HG03045 (cell line): ENCODE results near the gene GRK4.
"Not testable (repeated sequence)": the region's sequence is repeated elsewhere in the genome, so short reads cannot be mapped to it uniquely, and the experiment has no call there.

Experiments
- ATAC-seq: cut with Tn5 transposase; IDR thresholded peaks from one replicate; pipeline ENCODE4 v1.9.1; 2021; ENCODE audit warnings: mild to moderate bottlenecking, moderate library complexity; ENCODE audit not compliant: unreplicated experiment

Gene GRK4

GRCh38 chr4:2963175-2963965, at the start of gene GRK4, which contains the start of gene NOP14:
TSS of gene GRK4 (plus strand) at chr4:2963571. CDS start at chr4:2964071, 500 bp downstream.
TSS of gene NOP14 (minus strand) at chr4:2963406. CDS start at chr4:2963319, 87 bp downstream.
- peak; percentile 92 for ATAC-seq

- no peak for ATAC-seq
Observed at GRCh38 chr4:2914256-2915126, 48.9 kb upstream of the GRK4 start.

DNA sequence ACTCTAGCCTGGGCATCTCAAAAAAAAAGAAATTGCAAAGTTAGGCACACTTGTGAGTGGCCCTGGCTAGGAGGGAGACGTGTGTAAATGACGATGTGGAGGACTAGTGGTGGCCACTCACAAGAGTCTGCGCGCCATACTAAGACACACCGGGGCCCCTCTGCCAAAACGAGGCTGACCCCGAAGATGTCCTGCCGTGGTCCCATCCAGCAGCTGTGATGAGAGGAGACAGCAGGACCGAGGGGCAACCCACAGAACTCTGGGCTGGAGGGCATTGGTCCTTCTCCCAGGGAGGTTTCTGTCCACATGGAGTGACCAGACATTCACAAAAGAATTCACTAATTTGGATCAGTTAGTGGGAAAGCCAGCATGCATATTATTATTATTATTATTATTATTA, 47.6 kb upstream of the GRK4 start:
- ATAC-seq: no peak

DNA sequence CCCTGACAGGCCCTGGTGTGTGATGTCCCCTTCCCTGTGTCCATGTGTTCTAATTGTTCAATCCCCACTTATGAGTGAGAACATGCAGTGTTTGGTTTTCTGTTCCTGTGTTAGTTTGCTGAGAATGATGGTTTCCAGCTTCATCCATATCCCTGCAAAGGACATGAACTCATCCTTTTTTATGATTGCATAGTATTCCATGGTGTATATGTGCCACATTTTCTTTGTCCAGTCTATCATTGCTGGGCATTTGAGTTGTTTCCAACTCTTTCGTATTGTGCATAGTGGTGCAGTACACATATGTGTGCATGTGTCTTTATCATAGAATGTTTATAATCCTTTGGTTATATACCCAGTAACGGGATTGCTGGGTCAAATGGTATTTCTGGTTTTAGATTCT, 46.7 kb upstream of the GRK4 start:
- ATAC-seq: not testable (repeated sequence)

DNA sequence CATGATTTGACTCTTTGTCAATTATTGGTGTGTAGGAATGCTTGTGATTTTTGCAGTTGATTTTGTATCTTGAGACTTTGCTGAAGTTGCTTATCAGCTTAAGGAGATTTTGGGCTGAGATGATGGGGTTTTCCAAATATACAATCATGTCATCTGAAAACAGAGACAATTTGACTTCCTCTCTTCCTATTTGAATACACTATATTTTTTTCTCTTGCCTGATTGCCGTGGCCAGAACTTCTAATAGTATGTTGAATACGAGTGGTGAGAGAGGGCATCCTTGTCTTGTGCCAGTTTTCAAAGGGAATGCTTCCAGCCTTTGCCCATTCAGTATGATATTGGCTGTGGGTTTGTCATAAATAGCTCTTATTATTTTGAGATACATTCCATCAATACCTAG, 45.1 kb upstream of the GRK4 start:
- not testable (repeated sequence) for ATAC-seq

DNA sequence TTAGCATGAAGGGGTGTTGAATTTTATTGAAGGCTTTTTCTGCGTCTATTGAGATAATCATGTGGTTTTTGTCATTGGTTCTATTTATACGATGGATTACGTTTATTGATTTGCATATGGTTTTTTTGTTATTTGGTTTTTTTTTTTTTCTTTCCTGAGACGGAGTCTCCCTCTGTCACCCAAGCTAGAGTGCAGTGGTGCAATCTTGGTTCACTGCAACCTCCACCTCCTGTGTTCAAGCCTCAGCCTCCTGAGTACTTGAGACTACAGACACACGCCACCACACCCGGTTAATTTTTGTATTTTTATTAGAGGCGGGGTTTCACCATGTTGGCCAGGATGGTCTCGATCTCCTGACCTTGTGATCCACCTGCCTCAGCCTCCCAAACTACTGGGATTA, 44.7 kb upstream of the GRK4 start:
- not testable (repeated sequence) for ATAC-seq

DNA sequence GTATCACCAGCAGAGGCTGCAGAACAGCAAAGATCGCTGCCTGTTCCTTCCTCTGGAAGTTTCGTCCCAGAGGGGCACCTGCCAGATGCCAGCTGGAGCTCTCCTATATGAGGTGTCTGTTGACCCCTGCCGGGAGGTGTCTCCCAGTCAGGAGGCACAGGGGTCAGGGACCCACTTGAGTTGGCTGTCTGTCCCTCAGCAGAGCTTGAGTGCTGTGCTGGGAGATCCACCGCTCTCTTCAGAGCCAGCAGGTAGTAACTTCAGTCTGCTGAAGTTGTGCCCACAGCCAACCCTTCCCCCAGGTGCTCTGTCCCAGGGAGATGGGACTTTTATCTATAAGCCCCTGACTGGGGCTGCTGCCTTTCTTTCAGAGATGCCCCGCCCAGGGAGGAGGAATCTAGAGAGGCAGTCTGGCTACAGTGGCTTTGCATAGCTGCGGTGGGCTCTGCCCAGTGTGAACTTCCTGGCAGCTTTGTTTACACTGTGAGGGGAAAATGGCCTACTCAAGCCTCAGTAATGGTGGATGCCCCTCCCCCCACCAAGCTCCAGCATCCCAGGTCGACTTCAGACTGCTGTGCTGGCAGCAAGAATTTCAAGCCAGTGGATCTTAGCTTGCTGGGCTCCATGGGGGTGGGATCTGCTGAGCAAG, 40.8 kb upstream of the GRK4 start:
- ATAC-seq: not testable (repeated sequence)

- no peak for ATAC-seq
Observed at GRCh38 chr4:2923141-2923551, 40.2 kb upstream of the GRK4 start.

DNA sequence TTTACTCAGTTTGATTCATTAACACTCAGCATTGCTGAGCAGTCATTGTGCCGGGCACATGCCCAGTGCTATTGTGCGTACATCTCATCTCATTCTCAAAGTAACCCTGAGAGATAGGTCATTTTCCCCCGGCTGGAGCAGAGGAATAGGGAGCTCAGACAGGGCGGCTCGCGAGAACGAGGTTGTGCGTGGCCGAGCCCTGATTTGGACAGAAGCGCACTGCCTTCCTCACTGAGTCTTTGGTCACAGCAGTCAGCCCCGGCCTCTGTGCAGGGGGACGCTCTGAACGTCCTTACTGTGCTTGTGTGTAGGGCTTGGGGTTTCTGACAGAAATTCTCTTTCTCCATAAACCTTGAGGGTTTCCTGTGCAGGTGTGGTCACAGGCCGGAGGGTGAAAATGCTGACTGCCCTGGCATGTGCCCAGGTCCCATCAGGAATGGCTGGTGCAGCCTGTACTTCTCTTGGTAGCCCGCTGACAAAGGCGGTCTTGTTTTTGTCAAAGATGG, 39.6 kb upstream of the GRK4 start:
- ATAC-seq: no peak

DNA sequence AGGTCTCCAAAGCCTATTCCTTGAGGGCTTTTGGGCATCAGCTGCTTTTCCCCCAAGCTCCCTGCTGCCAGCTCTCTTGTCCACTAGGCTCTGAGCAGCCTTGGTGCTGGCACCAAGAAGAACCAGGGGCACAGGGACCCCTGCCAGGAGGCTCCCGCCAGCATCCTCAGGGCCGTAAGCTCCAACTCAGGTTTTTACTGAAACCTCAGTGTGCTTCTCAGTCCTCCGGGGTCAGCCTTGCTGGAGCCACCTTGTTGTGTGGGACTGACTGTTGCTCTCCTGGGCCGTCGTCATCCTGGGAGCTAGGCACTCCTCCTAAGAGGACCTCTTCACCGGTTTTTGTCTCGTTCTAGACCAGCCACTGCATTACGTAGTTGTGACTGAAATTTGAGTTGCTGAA, 39.1 kb upstream of the GRK4 start:
- ATAC-seq: no peak

- no peak for ATAC-seq
Observed at GRCh38 chr4:2924765-2925301, 38.5 kb upstream of the GRK4 start.

DNA sequence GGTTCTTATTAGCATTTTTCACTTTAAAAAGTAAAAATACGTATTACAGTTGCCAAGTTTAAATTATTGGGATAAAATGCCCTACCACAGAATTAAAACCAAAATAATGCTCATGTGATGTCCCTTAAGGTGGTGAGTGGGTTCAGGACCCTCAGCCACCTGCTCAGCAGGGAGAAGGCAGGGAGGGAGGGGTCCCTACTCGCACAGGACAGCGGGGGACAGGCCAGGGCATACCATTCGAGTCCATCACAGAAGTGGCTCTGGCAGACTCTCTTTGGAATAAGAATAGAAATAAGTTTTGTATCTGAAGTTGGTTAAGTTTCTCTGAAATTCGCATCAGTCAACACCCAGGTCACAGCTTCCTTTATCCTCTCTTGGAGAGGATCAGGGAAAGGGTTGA, 37.9 kb upstream of the GRK4 start:
- ATAC-seq: no peak

DNA sequence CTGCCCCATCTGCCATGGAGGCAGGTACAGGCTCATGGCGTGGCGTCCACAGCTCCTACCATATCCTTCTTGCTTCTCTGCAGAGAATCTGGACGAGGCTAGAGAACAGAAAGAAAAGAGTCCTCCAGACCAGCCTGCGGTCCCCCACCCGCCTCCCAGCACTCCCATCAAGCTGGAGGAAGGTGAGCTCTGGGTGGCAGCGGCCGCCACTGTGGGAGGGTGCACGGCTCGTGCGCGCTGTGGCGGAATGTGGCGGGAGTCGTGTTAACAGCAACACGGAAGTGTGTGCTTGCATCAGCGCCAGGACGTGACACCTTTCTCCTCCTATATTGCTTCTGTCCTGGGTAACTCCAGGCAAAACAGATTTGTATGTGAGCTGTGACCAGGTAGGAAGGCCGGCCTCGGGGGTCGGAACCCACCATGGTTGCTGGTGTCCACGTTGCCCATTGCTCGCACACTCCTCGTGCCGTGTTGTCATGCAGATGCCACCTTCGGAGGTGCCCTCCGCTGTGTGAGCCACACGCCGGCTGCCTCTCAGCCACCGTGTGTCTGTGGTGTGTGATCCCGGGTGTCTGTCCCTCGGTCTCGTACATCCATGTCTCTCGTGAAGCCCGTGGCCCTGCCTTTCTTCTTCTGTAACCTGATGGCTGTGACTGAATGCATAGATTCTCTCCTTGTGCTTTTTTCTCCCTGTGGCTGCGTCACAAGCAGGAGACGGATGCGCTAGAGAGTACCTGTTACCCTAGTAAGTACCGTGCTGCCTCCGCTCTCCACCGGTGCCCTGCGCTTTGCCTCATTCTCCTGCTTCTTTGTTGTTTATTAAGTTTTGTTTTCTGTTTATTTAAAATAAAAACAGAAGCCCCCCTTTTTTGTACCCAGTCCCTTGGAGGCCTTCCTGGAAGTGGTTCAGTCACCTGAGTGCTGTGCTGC, 37.2 kb upstream of the GRK4 start:
- ATAC-seq: no peak

GRCh38 chr4:2927016-2927695, 36.2 kb upstream of the GRK4 start:
- ATAC-seq: no peak

- ATAC-seq: no peak
Observed at GRCh38 chr4:2927696-2928075, 35.7 kb upstream of the GRK4 start.

GRCh38 chr4:2928242-2929176, 34.9 kb upstream of the GRK4 start:
- ATAC-seq: no peak

DNA sequence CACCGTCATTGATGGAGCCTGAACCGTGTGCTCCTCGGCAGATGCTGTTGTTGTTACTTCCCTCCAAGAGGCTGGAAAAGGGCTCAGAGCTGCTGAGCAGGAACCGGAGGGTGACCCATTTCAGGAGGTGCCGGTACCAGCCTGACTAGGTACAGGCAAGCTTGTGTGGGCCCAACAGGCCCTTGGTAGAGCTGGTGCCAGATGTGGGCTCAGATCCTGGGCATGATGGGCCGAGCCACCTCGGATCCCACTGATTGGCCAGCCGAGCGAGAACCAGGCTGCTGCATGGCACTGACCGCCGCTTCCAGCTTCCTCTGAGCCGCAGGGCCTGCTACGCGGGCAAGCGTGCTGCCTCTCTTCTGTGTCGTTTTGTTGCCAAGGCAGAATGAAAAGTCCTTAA, 33.9 kb upstream of the GRK4 start:
- ATAC-seq: no peak

- no peak for ATAC-seq
Observed at GRCh38 chr4:2930135-2930757, 33.1 kb upstream of the GRK4 start.
